Liver (tissue), 2 donors: Measurements from ENCODE around the gene GPX3.

Experiments used
- JUND ChIP-seq, 2 donors: IDR thresholded peaks; 2 replicates each; pipeline ENCODE4 v1.6.1; 2016; ENCODE audit warnings: antibody characterized with exemption in 2 of 2
- MAX ChIP-seq: IDR thresholded peaks from 2 replicates; pipeline ENCODE4 v1.6.1; 2016; ENCODE audit warnings: antibody characterized with exemption
- donor health status: healthy.

- no peak for TF ChIP-seq JUND (IDR thresholded peaks at IDR 0.05)
- no peak for TF ChIP-seq MAX
These were observed 28.1 kb downstream of the GPX3 start for GRCh38 chr5:151048526-151048925.
